Gastrocnemius medialis (tissue), 4 donors: ENCODE measurements around the gene CAMKK2.

Experiments
- POLR2A ChIP-seq, 2 donors: fragments of 450-650 bp; IDR thresholded peaks; one replicate each; pipeline ENCODE4 v1.6.1; 2017; ENCODE audit warnings: antibody characterized with exemption in 2 of 2, mild to moderate bottlenecking in 2 of 2, moderate library complexity in 2 of 2
- TF ChIP-seq, protein P1 (sequence below), 5 experiments: fragments of 450-650 bp in 3 of 5; fragments of 200-600 bp in 2 of 5; sonication (generic) in 2 of 5; IDR thresholded peaks in 4 of 5; conservative IDR thresholded peaks in 1 of 5; 1 replicate in 4 of 5; 2 replicates in 1 of 5; pipeline ENCODE4 v1.5.1; 2016 to 2019; ENCODE audit warnings: antibody characterized with exemption in 5 of 5, mild to moderate bottlenecking in 3 of 5, moderate library complexity in 3 of 5

DNA sequence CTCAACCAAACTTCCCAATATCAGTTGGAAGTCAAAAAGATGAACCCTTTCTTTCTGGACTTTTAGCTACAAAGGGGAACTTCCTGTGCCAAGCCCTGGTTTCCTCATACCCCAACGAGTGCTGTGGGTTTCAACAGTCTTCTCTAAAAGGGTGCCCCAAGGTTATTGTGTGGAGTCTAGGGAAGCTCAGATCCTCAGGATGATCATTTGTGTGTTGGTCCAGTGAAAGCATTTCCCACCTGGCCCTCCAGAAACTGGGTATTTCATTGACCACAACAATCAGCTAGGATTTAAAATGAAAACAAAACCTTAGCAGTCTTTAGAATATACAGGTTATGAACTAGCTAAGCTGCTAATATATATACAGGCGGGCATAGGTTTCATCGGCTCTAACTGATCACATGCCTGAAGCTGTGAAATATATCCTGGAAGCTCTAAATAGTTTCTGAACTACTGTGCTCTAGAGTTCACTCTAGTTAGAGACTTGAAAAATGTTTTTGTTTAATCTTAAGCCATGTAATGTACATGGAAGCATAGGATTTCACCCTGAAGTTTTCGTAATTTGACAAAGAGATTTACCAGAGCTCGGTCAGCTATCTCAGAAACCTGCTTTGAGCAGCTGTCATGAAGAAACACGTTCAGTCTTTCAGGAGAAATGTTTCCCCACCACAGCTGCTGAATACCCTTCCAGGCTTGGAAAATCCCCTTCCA, 57.0 kb downstream of the CAMKK2 start:
- TF ChIP-seq POLR2A (IDR thresholded peaks at IDR 0.05), result no peak
- TF ChIP-seq, protein P1, sequence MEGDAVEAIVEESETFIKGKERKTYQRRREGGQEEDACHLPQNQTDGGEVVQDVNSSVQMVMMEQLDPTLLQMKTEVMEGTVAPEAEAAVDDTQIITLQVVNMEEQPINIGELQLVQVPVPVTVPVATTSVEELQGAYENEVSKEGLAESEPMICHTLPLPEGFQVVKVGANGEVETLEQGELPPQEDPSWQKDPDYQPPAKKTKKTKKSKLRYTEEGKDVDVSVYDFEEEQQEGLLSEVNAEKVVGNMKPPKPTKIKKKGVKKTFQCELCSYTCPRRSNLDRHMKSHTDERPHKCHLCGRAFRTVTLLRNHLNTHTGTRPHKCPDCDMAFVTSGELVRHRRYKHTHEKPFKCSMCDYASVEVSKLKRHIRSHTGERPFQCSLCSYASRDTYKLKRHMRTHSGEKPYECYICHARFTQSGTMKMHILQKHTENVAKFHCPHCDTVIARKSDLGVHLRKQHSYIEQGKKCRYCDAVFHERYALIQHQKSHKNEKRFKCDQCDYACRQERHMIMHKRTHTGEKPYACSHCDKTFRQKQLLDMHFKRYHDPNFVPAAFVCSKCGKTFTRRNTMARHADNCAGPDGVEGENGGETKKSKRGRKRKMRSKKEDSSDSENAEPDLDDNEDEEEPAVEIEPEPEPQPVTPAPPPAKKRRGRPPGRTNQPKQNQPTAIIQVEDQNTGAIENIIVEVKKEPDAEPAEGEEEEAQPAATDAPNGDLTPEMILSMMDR (IDR thresholded peaks at IDR 0.05 in 4 of 5, conservative IDR thresholded peaks at IDR 0.05 in 1 of 5), result no peak
